HG03045 (cell line): Measurements from ENCODE around the gene C14orf180.
"Not testable (repeated sequence)": the region's sequence is repeated elsewhere in the genome, so short reads cannot be mapped to it uniquely, and the experiment has no call there.

Experiments used
- ATAC-seq: cut with Tn5 transposase; IDR thresholded peaks from one replicate; pipeline ENCODE4 v1.9.1; 2021; ENCODE audit warnings: mild to moderate bottlenecking, moderate library complexity; ENCODE audit not compliant: unreplicated experiment

The C14orf180 gene

DNA sequence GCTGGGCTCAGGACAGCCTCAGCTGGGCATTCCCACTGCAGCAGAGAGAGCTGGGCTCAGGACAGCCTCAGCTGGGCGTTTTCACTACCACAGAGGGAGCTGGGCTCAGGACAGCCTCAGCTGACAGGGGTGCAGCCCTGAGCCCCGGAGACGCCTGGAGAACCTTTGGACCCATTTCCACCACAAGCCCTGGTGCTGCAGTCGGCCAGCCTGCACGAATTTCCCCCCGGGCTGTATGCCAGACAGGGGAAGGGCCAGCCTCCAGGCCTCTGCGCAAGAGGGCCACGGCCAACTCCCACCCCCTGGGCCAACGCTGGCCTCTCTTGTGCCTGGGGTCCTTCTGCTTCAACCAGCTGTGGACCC lies 2.6 kb upstream of the C14orf180 start:
- no peak for ATAC-seq

GRCh38 chr14:104577426-104577825 lies 2.1 kb upstream of the C14orf180 start:
- ATAC-seq, result no peak

- no peak for ATAC-seq
These were observed 1.7 kb upstream of the C14orf180 start for GRCh38 chr14:104577847-104578301.

DNA sequence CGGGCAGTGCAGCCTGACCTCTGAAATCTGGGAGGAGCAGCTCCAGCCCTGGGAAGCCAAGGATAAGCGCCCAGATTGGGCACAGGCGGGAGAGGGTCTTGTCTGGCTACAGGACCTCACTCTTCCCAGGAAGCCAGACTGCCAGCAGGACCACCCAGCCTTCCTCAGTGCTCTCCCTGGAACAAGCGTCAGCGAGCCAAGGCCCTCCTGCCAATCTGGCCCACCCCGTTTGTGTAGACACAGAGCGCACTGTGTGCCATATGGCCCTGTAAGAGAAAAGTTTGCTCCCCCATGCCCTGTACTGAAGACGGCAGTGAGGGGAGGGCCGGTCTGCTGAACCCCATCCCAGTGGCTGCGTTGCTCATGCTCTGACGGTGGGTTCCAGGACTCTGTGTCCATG lies 1.2 kb upstream of the C14orf180 start:
- ATAC-seq, result no peak

GRCh38 chr14:104579939-104580338 lies 375 bp downstream of the C14orf180 start:
- ATAC-seq, result not testable (repeated sequence)

DNA sequence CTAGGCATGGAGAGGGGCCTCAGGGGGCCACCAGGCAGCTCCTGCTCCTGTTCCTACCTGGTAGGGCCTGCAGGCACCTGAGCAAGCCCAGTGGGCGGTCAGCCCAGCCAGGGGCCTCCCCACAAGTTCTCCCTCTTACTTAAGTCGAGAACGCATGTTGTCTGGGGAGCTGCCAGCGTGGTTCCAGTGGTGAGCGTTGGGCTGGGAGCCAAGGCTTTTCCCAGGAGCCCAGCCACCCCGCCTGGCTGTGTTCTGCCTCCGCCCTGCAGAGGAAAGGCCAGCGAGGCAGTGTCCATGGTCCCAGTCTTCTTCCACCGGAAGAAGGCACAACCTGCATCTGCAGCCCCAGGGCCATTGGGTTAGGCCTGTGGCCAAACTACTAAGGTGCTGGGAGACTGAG lies 1.4 kb downstream of the C14orf180 start:
- no peak for ATAC-seq

DNA sequence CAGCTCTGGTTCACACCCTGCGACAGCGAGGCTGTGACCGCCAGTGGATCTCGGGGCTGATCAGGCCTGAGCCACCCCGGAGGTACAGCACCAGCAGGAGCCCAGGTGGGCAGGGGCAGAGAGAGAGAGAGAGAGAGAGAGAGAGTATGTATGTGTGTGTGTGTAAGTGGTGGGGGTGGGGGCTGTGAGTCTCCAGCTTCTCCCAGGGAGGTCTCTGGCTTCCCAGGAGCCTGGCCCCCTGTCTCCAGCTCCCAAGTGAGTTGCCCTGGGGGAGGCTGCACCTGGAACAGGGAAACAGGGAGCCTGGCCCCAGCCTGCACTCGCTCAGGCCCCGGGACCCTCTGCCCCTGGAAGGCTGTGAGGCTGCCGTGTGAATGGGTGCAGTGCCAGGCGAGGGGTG lies 2.0 kb downstream of the C14orf180 start:
- no peak for ATAC-seq

DNA sequence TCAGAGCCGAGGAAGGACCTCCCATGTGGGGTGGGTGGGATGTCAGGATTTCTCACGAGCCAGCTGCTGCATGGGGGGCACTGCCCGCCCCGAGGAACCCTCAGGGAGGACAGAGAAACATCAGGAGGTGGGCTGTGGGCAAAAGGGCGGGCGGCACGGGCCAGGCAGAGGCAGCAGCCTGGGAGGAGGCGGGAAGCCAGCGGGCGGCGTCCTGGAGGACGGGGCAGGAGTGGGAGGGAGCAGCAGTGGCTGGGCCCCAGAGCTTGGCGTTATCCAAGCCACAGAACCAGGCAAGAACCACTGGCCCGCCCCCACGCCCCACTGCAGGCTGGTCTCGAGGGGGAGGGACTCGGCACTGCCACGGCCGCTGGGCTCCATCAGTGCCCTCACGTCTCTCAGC lies 2.4 kb downstream of the C14orf180 start:
- ATAC-seq, result no peak

- ATAC-seq, result no peak
These were observed 3.1 kb downstream of the C14orf180 start for GRCh38 chr14:104582662-104583061.

DNA sequence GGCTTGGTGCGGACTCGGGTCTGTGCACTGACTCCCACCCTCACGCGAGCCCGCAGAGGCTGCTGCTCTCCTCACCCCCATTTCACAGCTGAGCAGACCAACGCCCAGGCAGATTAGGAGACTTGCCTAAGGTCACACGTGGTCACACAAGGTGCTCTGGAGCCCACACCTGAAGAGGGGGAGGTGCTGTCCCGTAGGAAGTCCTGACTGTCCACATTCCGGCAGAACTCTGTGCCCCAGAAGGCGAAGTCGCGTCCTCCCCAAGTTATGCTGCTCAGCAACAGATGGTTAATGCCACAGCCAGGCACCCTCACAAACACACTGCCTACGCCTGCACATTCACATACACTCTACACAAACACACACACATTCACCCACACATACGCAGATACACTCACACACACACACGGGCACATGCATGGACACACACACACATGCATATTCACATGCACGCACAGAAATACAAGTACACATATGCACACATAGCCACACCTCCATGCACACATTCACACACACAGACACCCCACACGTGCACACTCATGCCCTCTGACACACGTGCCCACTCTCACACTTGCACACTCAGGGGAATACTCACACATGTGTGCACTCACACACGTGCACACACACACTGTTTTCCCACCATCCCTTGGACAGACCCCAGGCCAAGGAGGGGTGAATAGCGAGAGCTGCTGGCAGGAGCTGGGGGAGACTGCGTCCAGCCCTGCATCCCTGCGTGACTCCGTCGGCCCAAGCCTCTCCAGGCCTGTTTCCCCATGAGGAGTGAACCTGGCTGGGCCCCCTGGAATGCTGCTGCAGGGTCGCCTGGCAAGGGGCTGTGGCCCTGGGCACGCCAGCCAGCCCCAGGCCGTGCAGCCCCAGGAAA lies 4.1 kb downstream of the C14orf180 start:
- ATAC-seq, result no peak

DNA sequence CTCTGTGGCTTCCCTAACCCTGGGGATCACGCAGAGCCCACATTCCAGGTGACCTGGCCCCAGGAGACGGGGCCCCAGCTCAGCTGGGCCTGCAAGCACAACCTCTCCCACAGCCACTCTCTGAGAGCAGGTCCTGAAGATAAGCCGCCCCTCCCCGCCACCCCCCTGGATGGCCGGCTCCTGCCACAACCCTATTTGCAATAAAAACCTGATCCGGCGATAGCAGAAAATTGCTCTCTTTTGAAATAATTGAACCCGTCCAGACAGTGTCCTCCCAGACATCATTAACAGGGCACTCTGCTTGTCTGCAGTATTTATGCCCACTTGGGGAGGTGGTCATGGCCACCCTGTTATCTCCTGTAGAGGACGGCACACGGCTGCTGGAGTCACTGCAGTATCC lies 5.0 kb downstream of the C14orf180 start:
- ATAC-seq, result no peak

DNA sequence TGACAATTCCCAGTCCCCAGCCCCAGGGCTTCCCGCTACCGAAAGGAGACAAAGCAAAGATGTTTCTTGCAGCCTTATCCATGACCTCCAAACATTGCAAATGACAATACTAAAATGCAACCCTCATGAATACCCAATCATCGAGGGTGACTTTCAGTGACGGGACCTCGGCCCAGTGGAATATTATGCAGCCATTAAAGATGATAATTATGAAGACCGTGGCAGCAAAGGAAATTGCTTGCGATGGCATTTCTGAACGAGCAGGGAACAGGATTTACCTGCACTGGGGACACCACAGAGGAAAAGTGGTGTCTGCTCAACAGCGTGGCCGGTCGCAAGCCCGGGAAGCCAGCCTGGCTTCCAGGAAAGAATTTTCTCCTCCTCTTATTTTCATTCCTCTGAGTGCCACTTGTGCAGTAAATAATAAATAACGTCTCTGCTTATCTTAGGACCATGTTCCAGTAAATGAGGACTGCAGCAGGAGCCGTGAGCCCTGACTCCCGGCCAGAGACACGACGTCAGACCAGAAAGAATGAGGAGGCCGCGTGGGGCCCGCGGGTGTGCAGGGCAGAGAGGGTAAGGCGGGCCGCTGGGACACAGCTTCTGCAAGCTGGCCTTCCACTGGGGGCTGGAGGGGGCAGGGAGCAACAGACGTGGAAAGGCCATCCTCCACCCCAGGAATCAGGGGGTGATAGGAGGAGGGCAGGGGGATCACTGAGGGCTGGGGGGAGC lies 6.6 kb downstream of the C14orf180 start:
- ATAC-seq, result no peak

- ATAC-seq, result no peak
These were observed 7.5 kb downstream of the C14orf180 start for GRCh38 chr14:104586832-104587620.

DNA sequence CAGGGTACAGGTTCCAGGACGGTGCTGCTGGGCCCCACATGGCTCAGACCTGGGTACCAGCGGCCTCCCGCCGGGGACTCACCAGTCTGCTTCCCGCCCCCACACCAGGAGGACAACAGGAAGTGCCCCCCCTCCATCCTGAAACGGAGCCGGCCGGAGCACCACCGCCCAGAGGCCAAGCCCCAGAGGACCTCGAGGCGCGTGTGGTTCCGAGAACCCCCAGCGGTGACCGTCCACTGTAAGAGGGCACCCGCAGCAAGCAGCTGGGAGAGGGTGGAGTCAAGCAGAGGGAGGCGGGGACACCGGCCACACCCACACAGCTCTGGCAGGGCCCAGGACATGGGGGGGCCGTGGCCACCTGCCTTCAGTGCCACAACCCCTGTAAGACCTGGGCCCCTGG lies 8.1 kb downstream of the C14orf180 start:
- no peak for ATAC-seq

- ATAC-seq, result no peak
These were observed 8.7 kb downstream of the C14orf180 start for GRCh38 chr14:104588066-104588857.

DNA sequence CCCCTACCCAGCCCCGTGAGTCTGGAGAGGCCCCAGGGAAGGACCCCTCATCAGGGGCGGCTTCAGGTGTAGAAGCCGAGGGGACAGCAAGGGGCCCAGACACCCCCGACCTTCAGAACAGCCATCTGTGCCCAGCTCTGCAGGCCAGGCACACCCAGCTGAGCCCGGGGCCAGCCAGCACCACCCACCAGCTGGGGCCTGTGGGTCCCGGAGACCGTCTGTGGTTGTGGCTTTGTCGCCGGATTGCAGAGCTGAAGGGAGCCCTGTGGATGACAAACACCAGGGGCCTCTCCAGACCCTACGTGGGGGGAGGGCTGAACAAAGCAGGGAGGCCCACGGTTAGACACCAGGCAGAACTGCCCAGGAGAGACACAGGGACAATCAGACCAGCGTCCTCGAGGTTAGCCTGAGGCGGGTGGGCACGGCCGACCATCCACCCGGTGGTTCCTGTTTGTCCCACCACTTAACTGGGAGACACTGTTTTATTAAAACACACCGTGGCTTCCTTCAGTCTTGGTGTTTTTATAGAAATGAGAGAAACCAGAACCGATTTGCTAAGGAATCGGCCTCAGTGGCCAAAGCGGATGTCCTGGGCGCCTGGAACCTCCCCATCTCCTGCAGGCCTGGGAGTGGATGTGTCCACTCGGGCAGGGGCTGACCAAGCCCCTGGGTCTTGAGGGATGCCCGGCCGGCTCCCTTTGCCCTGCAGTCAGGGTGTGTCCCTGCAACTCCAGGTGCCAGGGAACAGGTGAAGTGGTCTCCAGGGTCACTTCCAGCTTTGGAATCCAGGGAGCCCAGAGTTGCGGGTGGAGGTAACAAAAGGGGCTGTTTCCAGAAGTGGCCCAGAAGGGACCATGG lies 10.0 kb downstream of the C14orf180 start:
- no peak for ATAC-seq

- no peak for ATAC-seq
These were observed 10.8 kb downstream of the C14orf180 start for GRCh38 chr14:104590240-104590965.

DNA sequence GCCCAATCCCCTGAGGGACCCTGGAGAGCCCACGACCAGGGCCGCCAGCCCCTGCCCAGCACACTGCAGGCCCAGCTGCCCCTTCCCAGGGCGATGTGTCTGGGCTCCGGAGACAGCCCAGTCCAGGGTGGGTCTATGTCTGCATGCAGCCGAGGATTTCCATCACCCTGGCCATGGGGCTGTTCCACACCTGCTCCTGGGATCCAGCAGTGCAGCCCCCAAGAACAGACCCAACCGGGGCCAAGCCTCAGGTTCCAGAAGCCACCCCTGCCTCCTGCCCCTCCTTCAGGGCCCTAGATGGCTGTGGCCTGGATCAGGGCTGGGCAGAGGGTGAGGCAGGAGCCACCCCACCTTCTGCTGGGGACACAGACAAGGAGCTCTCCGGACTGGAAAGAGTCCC lies 11.5 kb downstream of the C14orf180 start:
- ATAC-seq, result no peak
